C4-2B (cell line): ENCODE data around the gene SH3RF2.

Experiments used
- ZFX ChIP-seq: fragments of 450-650 bp; IDR thresholded peaks from 2 replicates; pipeline ENCODE4 v1.6.1; 2017
- TF ChIP-seq, protein P1 (sequence below): fragments of 450-650 bp; conservative IDR thresholded peaks from 2 replicates; pipeline ENCODE4 v1.5.1; 2017; ENCODE audit warnings: mild to moderate bottlenecking

DNA sequence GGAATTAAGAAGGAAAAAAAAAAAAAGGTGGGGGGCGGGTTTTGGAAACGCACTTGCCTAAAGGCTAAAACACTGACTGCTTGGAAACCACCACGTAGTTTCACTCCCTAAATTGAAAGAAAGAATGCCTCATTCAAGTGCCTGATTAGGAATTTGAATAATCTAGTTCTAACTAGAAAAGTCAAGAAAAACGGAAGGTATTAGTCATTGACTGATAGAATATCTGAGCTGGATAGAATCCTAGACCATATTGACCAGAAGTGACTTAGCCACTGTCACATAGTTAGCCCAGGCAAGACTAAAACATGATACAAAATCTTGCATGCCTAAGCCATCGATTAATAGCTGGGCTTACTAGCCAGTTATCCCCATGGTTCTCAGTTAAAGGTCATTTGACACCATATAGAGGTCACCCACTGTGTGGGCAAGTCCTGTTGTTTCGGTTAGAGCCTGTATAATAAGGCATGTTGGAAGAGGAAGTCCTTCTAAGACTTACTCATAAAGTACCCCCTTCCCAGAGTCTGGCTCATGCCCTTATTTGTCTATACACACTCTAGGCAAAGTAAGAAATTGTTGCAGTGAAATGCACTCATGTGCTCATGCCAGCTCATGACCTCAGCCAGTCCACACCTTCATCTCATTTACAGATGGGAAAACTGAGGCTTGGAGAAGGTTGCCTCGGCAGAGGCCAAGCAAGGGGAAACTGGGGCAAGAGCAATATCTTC lies 40.2 kb downstream of the SH3RF2 start:
- TF ChIP-seq, protein P1, sequence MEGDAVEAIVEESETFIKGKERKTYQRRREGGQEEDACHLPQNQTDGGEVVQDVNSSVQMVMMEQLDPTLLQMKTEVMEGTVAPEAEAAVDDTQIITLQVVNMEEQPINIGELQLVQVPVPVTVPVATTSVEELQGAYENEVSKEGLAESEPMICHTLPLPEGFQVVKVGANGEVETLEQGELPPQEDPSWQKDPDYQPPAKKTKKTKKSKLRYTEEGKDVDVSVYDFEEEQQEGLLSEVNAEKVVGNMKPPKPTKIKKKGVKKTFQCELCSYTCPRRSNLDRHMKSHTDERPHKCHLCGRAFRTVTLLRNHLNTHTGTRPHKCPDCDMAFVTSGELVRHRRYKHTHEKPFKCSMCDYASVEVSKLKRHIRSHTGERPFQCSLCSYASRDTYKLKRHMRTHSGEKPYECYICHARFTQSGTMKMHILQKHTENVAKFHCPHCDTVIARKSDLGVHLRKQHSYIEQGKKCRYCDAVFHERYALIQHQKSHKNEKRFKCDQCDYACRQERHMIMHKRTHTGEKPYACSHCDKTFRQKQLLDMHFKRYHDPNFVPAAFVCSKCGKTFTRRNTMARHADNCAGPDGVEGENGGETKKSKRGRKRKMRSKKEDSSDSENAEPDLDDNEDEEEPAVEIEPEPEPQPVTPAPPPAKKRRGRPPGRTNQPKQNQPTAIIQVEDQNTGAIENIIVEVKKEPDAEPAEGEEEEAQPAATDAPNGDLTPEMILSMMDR: no peak
- TF ChIP-seq ZFX: no peak
